ENCODE results near the gene SEMA3D.

The SEMA3D gene

DNA sequence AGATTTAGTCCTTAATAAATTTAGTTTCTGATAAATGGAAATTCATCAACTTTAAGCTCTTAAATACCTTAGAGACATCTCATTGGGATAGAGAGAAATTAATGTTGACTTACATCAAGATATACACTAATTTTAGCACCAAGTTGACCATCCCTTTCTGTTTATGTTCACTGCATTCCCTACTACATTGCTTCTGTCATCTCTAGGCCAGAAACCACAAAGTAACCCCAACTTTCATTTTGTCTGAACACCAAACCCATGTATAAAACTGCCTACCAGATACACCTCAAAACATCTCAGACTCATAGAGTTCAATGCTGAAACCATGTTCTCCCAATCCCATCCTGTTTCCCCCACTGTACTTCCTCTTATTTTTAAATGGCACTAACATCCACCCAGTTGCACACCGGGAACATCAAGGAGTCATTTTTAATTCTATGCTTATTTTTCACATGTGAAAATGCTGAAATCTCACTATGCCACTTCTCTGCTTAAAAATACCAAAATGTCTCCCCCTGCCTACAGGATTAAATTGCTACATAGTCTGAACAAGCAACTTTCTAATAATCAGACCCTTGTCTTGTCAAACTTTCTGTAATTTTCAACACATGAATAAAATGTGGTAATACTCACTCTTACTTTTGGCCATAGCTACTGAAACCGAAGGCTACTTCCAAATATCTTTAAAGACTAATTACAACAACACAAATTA is 201.6 kb downstream of the SEMA3D start:
- DNase-seq (ENCODE audit: extremely low read depth, low read depth): no peak
- TF ChIP-seq, protein P1, sequence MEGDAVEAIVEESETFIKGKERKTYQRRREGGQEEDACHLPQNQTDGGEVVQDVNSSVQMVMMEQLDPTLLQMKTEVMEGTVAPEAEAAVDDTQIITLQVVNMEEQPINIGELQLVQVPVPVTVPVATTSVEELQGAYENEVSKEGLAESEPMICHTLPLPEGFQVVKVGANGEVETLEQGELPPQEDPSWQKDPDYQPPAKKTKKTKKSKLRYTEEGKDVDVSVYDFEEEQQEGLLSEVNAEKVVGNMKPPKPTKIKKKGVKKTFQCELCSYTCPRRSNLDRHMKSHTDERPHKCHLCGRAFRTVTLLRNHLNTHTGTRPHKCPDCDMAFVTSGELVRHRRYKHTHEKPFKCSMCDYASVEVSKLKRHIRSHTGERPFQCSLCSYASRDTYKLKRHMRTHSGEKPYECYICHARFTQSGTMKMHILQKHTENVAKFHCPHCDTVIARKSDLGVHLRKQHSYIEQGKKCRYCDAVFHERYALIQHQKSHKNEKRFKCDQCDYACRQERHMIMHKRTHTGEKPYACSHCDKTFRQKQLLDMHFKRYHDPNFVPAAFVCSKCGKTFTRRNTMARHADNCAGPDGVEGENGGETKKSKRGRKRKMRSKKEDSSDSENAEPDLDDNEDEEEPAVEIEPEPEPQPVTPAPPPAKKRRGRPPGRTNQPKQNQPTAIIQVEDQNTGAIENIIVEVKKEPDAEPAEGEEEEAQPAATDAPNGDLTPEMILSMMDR (IDR thresholded peaks at IDR 0.05; ENCODE audit: low read depth, low read length): no peak; the same call in 1 of the 2 replicates

GRCh38 chr7:84982199-84982598 is 204.7 kb downstream of the SEMA3D start:
- TF ChIP-seq, protein P1 (IDR thresholded peaks at IDR 0.05; ENCODE audit: low read depth, low read length): no peak
- DNase-seq (ENCODE audit: extremely low read depth, low read depth): no peak

GRCh38 chr7:84981055-84981976 is 205.5 kb downstream of the SEMA3D start:
- DNase-seq (ENCODE audit: extremely low read depth, low read depth): no peak
- TF ChIP-seq, protein P1 (IDR thresholded peaks at IDR 0.05; ENCODE audit: low read depth, low read length): no peak

GRCh38 chr7:84975586-84976185 is 211.2 kb downstream of the SEMA3D start:
- DNase-seq (ENCODE audit: extremely low read depth, low read depth): no peak
- TF ChIP-seq, protein P1 (IDR thresholded peaks at IDR 0.05; ENCODE audit: low read depth, low read length): no peak

DNA sequence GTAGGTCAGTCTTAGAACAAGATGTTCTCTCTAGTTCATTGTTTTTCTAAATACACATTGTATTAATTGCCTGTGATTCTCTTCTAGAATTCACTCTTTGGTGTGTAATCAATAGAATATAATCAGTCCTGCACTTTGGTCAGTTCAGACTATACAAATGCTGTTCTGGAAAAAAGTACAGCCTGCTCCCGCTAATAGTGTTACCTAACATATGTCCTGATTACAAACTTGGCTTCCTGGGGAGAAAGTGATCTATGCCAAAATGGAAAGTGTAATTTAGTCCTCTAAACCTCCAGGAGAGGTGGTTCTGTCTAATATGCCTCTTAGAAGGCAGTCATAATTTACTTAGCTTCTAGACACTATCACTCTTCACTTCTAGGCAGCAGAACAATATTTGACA is 215.5 kb downstream of the SEMA3D start:
- DNase-seq (ENCODE audit: extremely low read depth, low read depth): no peak
- TF ChIP-seq, protein P1 (IDR thresholded peaks at IDR 0.05; ENCODE audit: low read depth, low read length): no peak

- TF ChIP-seq, protein P1 (IDR thresholded peaks at IDR 0.05; ENCODE audit: low read depth, low read length): no peak
- no peak for DNase-seq (ENCODE audit: extremely low read depth, low read depth)
Observed at GRCh38 chr7:84970670-84971069, 216.2 kb downstream of the SEMA3D start.
